Spleen (tissue), 7 donors: ENCODE results near the gene OR10D3.

Experiments used
- CTCF ChIP-seq, 11 experiments: fragments of 200-600 bp in 7 of 11; fragments of 450-650 bp in 4 of 11; sonication (generic) in 4 of 11; IDR thresholded peaks in 8 of 11; conservative IDR thresholded peaks in 3 of 11; 1 replicate in 7 of 11; 2 replicates in 4 of 11; pipeline versions ENCODE4 v1.4.0 to v1.8.0; 2016 to 2021; ENCODE audit warnings: antibody characterized with exemption in 11 of 11, inconsistent platforms in 4 of 11, mild to moderate bottlenecking in 1 of 11
- POLR2A ChIP-seq, 3 donors: fragments of 450-650 bp; IDR thresholded peaks; one replicate each; pipeline ENCODE4 v1.5.1; 2017; ENCODE audit warnings: antibody characterized with exemption in 3 of 3, mild to moderate bottlenecking in 1 of 3
- donor health status: DM: no; HTN: no; CAD: no; lungs with moderate emphysema.
- donor health status: DM: no; HTN: no; CAD: no.
- donor health status: DM: no; HTN: no; CAD: no.

- TF ChIP-seq CTCF (IDR thresholded peaks at IDR 0.05 in 8 of 11, conservative IDR thresholded peaks at IDR 0.05 in 3 of 11), result no peak
- no peak for TF ChIP-seq POLR2A (IDR thresholded peaks at IDR 0.05)
Observed at GRCh38 chr11:124214027-124214426, 30.9 kb downstream of the OR10D3 start.
